AG04450 (cell line): Measurements from ENCODE around the gene EEF2. TPM values are rescaled to one million over a fixed set of nuclear protein-coding genes. Genes with fewer than 3 reads are reported as not detected.
A peak's percentile ranks its signal among the peaks of the same experiment; 100 is the strongest.

ENCODE experiments used
- CTCF ChIA-PET: fragments of 300-600, 350-600 bp; formaldehyde crosslinking; extraction: SDS; loops from one replicate; lab custom pipeline; 2022; ENCODE audit warnings: antibody characterized with exemption, inconsistent platforms; lab: Charles Lee
- POLR2A ChIA-PET: fragments of 350-600 bp; formaldehyde crosslinking; extraction: SDS; loops from one replicate; lab custom pipeline; 2021; ENCODE audit warnings: antibody characterized with exemption, inconsistent platforms; lab: Yijun Ruan, JAX
- DNase-seq: peaks from one replicate; pipeline ENCODE4 v3.0.0-alpha.2; 2011; ENCODE audit warnings: low read depth, low spot score
- H3K27ac ChIP-seq: one replicate; pipeline ENCODE4 v1.5.1; 2012; ENCODE audit warnings: low read depth, low read length, control low read depth
- H3K27me3 ChIP-seq: one replicate; pipeline ENCODE4 v1.6.0; 2012; ENCODE audit warnings: low read length; ENCODE audit not compliant: control insufficient read depth, insufficient read depth
- H3K4me3 ChIP-seq: 2 replicates; pipeline ENCODE4 v1.5.1; 2011; ENCODE audit warnings: mild to moderate bottlenecking, low read depth, low read length, control low read depth
- H3K9me3 ChIP-seq: 2 replicates; pipeline ENCODE4 v1.5.1; 2012; ENCODE audit warnings: low read length; ENCODE audit not compliant: control insufficient read depth, insufficient read depth
- CTCF ChIP-seq: IDR thresholded peaks from 2 replicates; pipeline ENCODE4 v1.5.1; 2011; ENCODE audit warnings: low read depth, low read length, control low read depth, inconsistent platforms
- polyA minus RNA-seq: library from RNA; depleted of rRNA, polyadenylated mRNA; stranded (reverse); fragments of >200 nt; gene quantifications from 2 replicates; pipeline ENCODE4 v1.2.3, GENCODE V29; 2011; rRNA and poly(A)+ RNA removed
- polyA plus RNA-seq: library from polyadenylated mRNA; depleted of rRNA; stranded (reverse); fragments of >200 nt; gene quantifications from 2 replicates; pipeline ENCODE4 v1.2.3, GENCODE V29; 2011; rRNA removed

EEF2 gene
- polyA plus RNA-seq (1,648 and 1,697 TPM in 2 replicates), polyA minus RNA-seq (1,375 and 1,770 TPM in 2 replicates)

DNA sequence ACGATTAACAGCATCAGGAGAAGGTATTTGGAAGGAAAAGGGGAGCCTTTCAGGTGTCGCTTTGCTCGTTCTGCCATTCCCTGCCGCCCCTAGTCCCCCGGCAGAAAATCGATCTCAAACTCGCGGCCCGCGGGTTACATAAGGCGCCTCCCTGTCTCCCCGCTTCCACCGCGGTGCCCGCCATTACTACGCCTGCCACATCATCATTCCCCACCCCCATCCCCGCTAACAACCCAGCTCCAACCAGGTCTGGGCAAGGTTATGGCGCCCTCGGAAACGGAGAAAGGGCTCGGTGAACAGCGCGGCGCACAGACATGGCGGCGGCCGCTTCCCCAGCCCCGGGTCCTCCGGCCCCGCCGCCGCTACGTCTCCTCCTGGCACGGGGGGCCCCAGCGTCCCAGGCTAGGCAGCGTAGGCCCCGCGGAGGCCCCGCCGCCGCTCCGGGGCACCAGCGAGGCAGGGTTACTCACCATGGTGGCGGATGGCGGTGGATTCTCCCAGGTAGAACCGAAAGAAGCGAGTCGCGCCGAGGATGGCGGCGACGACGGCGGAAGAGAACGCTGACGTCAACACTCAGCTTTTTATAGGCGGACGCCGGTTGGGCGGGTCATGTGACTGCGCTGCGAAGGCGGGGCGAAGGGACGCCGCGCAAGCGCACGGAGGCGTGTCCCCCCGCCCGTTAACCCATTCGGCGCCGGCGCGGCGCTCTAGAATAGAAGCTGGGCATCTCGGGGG, at the start of gene EEF2:
Gene EEF2, minus strand, starts transcription at position 556 of the 735 bp plus-strand sequence. Its CDS starts 83 bp downstream, at position 473.
- Histone ChIP-seq H3K27me3 (no peaks in the 10 kb centered on the region), H3K9me3 (no peaks in the 10 kb centered on the region; the same call in 1 of the 2 replicates), H3K27ac (peak within 1 kb of the TSS; percentile 82), H3K4me3 (peak within 1 kb of the TSS; percentile 97)
- CTCF ChIA-PET, result interaction anchor here (0.6 to 1.7 kb wide), 4 partner anchors 155 to 1593 kb away, joined by 3 to 17 read pairs (median 7); no protein-coding TSS in a partner anchor
- POLR2A ChIA-PET, result interaction anchor here (0.6 to 8.1 kb wide), 19 partner anchors 9 to 357 kb away, joined by 3 to 221 read pairs (median 5); partner anchors contain the start of genes DAPK3, MRPL54 and PIAS4
- TF ChIP-seq CTCF, result no peak
- peak; percentile 86 for DNase-seq

GRCh38 chr19:4034048-4035017, 49.1 kb upstream of the EEF2 start:
- CTCF ChIA-PET, result no interaction called here
- POLR2A ChIA-PET, result no interaction called here
- no peak for DNase-seq
- H3K4me3 ChIP-seq, result no peak overlapping the region
- no peak for TF ChIP-seq CTCF
- peaks cover 15% of the 10 kb centered on the region; the same call in 1 of the 2 replicates for H3K9me3 ChIP-seq
- no peaks in the 10 kb centered on the region for H3K27me3 ChIP-seq
- H3K27ac ChIP-seq, result no peak overlapping the region

DNA sequence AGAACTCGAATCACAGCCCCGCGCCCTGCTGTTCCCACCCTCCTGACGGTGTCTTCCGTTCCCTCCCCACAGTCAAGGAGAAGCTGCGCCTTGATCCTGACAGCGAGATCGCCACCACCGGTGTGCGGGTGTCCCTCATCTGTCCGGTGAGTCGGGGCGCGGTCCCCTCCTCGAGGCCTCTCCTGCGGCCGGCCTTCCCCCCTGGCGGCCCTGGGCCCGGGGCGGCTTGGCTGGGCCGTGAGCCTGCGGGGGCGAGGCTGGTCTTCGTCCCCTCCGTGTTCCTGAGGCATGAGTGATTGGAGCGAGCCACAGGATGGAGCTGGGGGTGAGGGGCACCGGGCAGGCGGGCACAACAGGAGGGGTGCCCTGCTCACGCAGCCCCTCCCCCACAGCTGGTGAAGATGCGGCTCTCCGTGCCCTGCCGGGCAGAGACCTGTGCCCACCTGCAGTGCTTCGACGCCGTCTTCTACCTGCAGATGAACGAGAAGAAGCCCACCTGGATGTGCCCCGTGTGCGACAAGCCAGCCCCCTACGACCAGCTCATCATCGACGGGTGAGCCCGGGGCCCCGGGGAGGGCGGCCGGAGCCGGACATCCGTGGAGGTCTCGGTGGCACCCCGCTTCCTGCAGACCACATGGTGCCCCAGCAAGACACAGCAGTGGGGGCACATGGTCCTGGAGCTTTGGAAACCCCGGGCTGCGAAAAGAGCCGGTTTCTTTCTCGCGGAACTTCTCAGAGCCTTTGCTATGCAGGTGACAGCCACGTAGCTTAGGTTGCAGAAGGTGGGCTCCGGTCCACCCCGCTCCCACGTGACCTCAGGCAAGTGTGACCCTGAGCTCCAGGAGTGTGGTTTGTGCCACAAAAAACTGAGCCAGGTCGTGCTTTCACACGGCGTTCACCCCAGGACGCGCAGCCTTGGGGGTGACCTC, 48.0 kb upstream of the EEF2 start:
- POLR2A ChIA-PET, result interaction anchor here (0.7 kb wide), 1 partner anchor 45 kb away, joined by 3 read pairs; no protein-coding TSS in a partner anchor
- Histone ChIP-seq H3K27me3 (no peaks in the 10 kb centered on the region), H3K4me3 (no peak overlapping the region), H3K27ac (no peak overlapping the region), H3K9me3 (peaks cover 10% of the 10 kb centered on the region; the same call in 1 of the 2 replicates)
- CTCF ChIA-PET, result interaction anchor here (0.8 kb wide), 1 partner anchor 46 kb away, joined by 4 read pairs; no protein-coding TSS in a partner anchor
- no peak for TF ChIP-seq CTCF
- DNase-seq, result no peak

- H3K27me3 ChIP-seq, result no peaks in the 10 kb centered on the region
- DNase-seq, result no peak
- no peak overlapping the region for H3K4me3 ChIP-seq
- POLR2A ChIA-PET, result interaction anchor here (0.5 to 0.6 kb wide), 2 partner anchors 20 to 787 kb away, joined by 3 to 9 read pairs; no protein-coding TSS in a partner anchor
- H3K27ac ChIP-seq, result no peak overlapping the region
- H3K9me3 ChIP-seq, result peaks cover 6% of the 10 kb centered on the region; the same call in 1 of the 2 replicates
- TF ChIP-seq CTCF, result no peak
- CTCF ChIA-PET, result no interaction called here
Observed at GRCh38 chr19:4032436-4032835, 47.2 kb upstream of the EEF2 start.
